ENCODE measurements around the gene TALDO1. TPM values are rescaled to one million over a fixed set of nuclear protein-coding genes. Genes with fewer than 3 reads are reported as not detected.

Gene TALDO1
- total RNA-seq, 1 experiment from 2014 or later = 314 TPM

DNA sequence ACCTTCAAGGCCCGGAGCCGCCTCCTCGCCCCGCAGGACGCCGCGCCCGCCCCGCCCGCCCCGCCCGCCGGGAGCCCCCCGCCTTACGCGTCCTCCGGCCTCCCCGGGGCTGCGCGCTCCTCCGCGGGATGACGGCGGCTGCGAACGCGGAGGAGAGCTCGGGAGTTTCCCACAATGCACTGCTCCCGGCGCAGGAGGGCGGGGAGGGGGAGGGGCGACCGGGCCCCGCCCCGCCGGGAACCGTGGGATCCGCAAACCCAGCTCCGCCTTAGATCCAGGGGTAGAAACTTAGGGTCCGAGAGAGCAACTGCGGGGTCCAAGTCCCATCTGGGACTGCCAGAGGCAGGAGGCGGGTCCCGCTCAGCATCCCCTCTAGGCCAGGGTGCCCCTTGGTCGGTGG, 42.7 kb downstream of the TALDO1 start, which contains the start of gene CEND1:
CEND1 (minus strand) TSS at position 148 of the 400 bp plus-strand sequence. CDS start 1,514 bp downstream, outside the sequence.
- CTCF ChIA-PET = interaction anchor here (0.6 to 2.5 kb wide), 12 partner anchors 13 to 354 kb away, joined by 3 to 9 read pairs (median 3); partner anchors contain the start of gene PHRF1
- ATAC-seq = peak; percentile 13

DNA sequence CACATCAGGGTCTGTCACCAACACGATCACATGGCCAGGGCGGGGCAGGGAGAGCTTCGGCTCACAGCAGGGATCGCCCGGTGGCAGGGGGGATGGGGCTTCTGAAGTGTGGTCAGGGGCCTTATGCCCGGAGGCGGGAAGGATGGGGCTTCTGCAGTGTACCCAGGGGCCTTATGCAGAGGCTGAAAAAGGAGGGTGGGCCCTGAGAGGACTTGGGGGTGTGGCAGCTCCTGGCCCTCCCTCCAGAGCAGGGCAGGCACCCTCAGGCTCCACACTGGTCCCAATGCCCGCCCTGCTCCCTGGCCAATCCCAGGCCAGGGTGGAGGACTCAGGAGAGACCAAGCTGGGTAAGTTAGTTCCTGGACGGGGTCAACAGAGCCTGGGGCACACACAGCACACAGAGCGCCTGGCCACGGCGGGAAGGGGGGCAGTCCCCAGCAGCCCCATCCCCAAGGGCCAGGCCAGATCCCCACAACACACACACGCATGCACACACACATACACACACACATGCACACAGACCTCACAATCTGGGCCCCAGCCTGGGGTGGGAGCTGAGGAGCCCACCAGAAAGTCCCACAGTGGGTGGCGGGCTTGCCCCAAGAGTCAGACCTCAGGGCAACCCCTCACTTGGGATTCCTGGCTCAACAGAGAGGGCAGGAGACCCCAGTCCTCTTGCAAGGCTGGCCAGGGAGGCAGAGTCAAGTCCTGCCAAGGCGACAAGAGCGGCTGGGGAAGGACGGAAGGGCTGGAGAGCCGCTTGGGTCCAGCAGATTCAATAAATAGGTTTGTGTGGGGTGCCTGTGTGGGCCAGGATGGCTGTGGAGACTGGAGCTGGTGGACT, 43.7 kb downstream of the TALDO1 start:
- peak; percentile 73 for DNase-seq (ENCODE audit: low spot score)
- ATAC-seq = peak; percentile 82
- POLR2A ChIA-PET = interaction anchor here (0.5 to 1.4 kb wide), 7 partner anchors 10 to 64 kb away, joined by 3 to 10 read pairs (median 3); partner anchors contain the start of genes RPLP2 and TSPAN4
- Mint-ChIP-seq H3K27ac (0 out of 2 replicates have a peak overlapping the region, but pooled peaks have one; percentile 67), H3K4me3 (no peak overlapping the region; the same call in 1 of the 2 replicates), H3K9me3 (no peaks in the 10 kb centered on the region), H3K36me3 (no peaks in the 10 kb centered on the region), H3K4me1 (peaks cover 10% of the 10 kb centered on the region; the same call in 1 of the 2 replicates), H3K27me3 (ENCODE audit: low read depth) (no peaks in the 10 kb centered on the region)
- CTCF ChIA-PET = interaction anchor here (0.6 to 2.5 kb wide), 12 partner anchors 12 to 215 kb away, joined by 3 to 9 read pairs (median 4); partner anchors contain the start of genes IRF7, PHRF1 and PNPLA2
- no peak; the same call in none of the 2 replicates for TF ChIP-seq SP1 (CRISPR knock-in tag; conservative IDR thresholded peaks at IDR 0.05)
- no peak for TF ChIP-seq FOXJ3 (CRISPR knock-in tag; IDR thresholded peaks at IDR 0.05; ENCODE audit: borderline replicate concordance)
- TF ChIP-seq CBFB (CRISPR knock-in tag; IDR thresholded peaks at IDR 0.05; ENCODE audit: low read depth) = no peak
- TF ChIP-seq, protein P1, sequence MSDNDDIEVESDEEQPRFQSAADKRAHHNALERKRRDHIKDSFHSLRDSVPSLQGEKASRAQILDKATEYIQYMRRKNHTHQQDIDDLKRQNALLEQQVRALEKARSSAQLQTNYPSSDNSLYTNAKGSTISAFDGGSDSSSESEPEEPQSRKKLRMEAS (CRISPR knock-in tag; IDR thresholded peaks at IDR 0.05) = 0 out of 2 replicates have a peak, but pooled peaks have one; percentile 25
- TF ChIP-seq, protein P2, sequence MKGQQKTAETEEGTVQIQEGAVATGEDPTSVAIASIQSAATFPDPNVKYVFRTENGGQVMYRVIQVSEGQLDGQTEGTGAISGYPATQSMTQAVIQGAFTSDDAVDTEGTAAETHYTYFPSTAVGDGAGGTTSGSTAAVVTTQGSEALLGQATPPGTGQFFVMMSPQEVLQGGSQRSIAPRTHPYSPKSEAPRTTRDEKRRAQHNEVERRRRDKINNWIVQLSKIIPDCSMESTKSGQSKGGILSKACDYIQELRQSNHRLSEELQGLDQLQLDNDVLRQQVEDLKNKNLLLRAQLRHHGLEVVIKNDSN (CRISPR knock-in tag; IDR thresholded peaks at IDR 0.05) = peak; percentile 38; the same call in 1 of the 2 replicates
- TF ChIP-seq, protein P3, sequence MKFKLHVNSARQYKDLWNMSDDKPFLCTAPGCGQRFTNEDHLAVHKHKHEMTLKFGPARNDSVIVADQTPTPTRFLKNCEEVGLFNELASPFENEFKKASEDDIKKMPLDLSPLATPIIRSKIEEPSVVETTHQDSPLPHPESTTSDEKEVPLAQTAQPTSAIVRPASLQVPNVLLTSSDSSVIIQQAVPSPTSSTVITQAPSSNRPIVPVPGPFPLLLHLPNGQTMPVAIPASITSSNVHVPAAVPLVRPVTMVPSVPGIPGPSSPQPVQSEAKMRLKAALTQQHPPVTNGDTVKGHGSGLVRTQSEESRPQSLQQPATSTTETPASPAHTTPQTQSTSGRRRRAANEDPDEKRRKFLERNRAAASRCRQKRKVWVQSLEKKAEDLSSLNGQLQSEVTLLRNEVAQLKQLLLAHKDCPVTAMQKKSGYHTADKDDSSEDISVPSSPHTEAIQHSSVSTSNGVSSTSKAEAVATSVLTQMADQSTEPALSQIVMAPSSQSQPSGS (CRISPR knock-in tag; IDR thresholded peaks at IDR 0.05; ENCODE audit: borderline replicate concordance, low read depth) = no peak
- TF ChIP-seq JAZF1 (CRISPR knock-in tag; IDR thresholded peaks at IDR 0.05) = no peak
- TF ChIP-seq, protein P4, sequence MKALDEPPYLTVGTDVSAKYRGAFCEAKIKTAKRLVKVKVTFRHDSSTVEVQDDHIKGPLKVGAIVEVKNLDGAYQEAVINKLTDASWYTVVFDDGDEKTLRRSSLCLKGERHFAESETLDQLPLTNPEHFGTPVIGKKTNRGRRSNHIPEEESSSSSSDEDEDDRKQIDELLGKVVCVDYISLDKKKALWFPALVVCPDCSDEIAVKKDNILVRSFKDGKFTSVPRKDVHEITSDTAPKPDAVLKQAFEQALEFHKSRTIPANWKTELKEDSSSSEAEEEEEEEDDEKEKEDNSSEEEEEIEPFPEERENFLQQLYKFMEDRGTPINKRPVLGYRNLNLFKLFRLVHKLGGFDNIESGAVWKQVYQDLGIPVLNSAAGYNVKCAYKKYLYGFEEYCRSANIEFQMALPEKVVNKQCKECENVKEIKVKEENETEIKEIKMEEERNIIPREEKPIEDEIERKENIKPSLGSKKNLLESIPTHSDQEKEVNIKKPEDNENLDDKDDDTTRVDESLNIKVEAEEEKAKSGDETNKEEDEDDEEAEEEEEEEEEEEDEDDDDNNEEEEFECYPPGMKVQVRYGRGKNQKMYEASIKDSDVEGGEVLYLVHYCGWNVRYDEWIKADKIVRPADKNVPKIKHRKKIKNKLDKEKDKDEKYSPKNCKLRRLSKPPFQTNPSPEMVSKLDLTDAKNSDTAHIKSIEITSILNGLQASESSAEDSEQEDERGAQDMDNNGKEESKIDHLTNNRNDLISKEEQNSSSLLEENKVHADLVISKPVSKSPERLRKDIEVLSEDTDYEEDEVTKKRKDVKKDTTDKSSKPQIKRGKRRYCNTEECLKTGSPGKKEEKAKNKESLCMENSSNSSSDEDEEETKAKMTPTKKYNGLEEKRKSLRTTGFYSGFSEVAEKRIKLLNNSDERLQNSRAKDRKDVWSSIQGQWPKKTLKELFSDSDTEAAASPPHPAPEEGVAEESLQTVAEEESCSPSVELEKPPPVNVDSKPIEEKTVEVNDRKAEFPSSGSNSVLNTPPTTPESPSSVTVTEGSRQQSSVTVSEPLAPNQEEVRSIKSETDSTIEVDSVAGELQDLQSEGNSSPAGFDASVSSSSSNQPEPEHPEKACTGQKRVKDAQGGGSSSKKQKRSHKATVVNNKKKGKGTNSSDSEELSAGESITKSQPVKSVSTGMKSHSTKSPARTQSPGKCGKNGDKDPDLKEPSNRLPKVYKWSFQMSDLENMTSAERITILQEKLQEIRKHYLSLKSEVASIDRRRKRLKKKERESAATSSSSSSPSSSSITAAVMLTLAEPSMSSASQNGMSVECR (CRISPR knock-in tag; IDR thresholded peaks at IDR 0.05; ENCODE audit: borderline replicate concordance) = no peak
- TF ChIP-seq EMX1 (CRISPR knock-in tag; IDR thresholded peaks at IDR 0.05) = no peak
- TF ChIP-seq JUN (CRISPR knock-in tag; IDR thresholded peaks at IDR 0.05) = no peak
- TF ChIP-seq, protein P5, sequence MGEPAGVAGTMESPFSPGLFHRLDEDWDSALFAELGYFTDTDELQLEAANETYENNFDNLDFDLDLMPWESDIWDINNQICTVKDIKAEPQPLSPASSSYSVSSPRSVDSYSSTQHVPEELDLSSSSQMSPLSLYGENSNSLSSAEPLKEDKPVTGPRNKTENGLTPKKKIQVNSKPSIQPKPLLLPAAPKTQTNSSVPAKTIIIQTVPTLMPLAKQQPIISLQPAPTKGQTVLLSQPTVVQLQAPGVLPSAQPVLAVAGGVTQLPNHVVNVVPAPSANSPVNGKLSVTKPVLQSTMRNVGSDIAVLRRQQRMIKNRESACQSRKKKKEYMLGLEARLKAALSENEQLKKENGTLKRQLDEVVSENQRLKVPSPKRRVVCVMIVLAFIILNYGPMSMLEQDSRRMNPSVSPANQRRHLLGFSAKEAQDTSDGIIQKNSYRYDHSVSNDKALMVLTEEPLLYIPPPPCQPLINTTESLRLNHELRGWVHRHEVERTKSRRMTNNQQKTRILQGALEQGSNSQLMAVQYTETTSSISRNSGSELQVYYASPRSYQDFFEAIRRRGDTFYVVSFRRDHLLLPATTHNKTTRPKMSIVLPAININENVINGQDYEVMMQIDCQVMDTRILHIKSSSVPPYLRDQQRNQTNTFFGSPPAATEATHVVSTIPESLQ (CRISPR knock-in tag; IDR thresholded peaks at IDR 0.05) = no peak
- TF ChIP-seq ATF1 (CRISPR knock-in tag; IDR thresholded peaks at IDR 0.05) = no peak
- no peak for TF ChIP-seq FOXK1 (CRISPR knock-in tag; IDR thresholded peaks at IDR 0.05)
- TF ChIP-seq, protein P6, sequence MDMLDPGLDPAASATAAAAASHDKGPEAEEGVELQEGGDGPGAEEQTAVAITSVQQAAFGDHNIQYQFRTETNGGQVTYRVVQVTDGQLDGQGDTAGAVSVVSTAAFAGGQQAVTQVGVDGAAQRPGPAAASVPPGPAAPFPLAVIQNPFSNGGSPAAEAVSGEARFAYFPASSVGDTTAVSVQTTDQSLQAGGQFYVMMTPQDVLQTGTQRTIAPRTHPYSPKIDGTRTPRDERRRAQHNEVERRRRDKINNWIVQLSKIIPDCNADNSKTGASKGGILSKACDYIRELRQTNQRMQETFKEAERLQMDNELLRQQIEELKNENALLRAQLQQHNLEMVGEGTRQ (CRISPR knock-in tag; IDR thresholded peaks at IDR 0.05) = peak; percentile 61
- TF ChIP-seq ZNF423 (CRISPR knock-in tag; IDR thresholded peaks at IDR 0.05) = no peak
- no peak for TF ChIP-seq ZNF416 (CRISPR knock-in tag; IDR thresholded peaks at IDR 0.05)
- TF ChIP-seq, protein P7, sequence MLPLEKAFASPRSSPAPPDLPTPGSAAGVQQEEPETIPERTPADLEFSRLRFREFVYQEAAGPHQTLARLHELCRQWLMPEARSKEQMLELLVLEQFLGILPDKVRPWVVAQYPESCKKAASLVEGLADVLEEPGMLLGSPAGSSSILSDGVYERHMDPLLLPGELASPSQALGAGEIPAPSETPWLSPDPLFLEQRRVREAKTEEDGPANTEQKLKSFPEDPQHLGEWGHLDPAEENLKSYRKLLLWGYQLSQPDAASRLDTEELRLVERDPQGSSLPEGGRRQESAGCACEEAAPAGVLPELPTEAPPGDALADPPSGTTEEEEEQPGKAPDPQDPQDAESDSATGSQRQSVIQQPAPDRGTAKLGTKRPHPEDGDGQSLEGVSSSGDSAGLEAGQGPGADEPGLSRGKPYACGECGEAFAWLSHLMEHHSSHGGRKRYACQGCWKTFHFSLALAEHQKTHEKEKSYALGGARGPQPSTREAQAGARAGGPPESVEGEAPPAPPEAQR (CRISPR knock-in tag; IDR thresholded peaks at IDR 0.05) = no peak
- no peak for TF ChIP-seq ZNF263 (CRISPR knock-in tag; IDR thresholded peaks at IDR 0.05; ENCODE audit: low read depth)
- TF ChIP-seq SMAD4 (CRISPR knock-in tag; IDR thresholded peaks at IDR 0.05) = no peak

More for the DNA sequence above, 42.7 kb downstream of the TALDO1 start, which contains the start of gene CEND1:
- H3K4me1 Mint-ChIP-seq = peaks cover 9% of the 10 kb centered on the region; the same call in 1 of the 2 replicates
- no peak within 1 kb of the TSS for H3K27ac Mint-ChIP-seq
- peak; percentile 62 for DNase-seq (ENCODE audit: low spot score)
- POLR2A ChIA-PET = interaction anchor here (0.7 to 1.4 kb wide), 7 partner anchors 9 to 63 kb away, joined by 3 to 10 read pairs (median 3); partner anchors contain the start of genes RPLP2 and TSPAN4
- H3K27me3 Mint-ChIP-seq (ENCODE audit: low read depth) = no peaks in the 10 kb centered on the region
- H3K4me3 Mint-ChIP-seq = no peak within 1 kb of the TSS; the same call in 1 of the 2 replicates
- no peaks in the 10 kb centered on the region for H3K36me3 Mint-ChIP-seq
- TF ChIP-seq SP1 (CRISPR knock-in tag; conservative IDR thresholded peaks at IDR 0.05) (peak; percentile 66), ZNF121 (CRISPR knock-in tag; IDR thresholded peaks at IDR 0.05) (0 out of 2 replicates have a peak, but pooled peaks have one; percentile 56), SOX15 (CRISPR knock-in tag; IDR thresholded peaks at IDR 0.05) (no peak)
- no peaks in the 10 kb centered on the region for H3K9me3 Mint-ChIP-seq

Data from WTC11 (cell line).